HG03196 (cell line): Measurements from ENCODE around the gene LYZL6.
"Not testable (repeated sequence)": the region's sequence is repeated elsewhere in the genome, so short reads cannot be mapped to it uniquely, and the experiment has no call there.

ENCODE experiments used
- ATAC-seq: cut with Tn5 transposase; IDR thresholded peaks from one replicate; pipeline ENCODE4 v1.9.1; 2021; ENCODE audit not compliant: unreplicated experiment

Gene LYZL6

DNA sequence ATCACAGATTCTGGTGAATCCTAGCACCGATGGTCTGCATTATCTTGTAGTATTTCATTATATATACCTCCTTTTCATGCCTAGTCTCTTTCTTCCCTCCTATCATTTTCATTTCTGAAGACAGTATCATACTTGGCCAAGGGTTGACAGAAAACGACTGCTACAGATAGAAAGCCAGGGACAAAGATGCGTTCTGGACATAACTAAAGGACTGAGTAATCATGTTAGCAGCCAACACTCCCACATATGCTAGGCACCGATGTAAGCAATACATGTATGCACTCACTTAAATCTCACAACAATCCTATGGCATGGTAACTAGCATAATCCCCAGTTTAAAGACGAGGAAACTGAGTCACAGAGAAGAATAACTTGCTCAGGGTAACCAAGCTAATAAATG, 35.8 kb downstream of the LYZL6 start:
- no peak for ATAC-seq

GRCh38 chr17:35906926-35907637, 36.4 kb downstream of the LYZL6 start:
- ATAC-seq: no peak

- ATAC-seq: no peak
Measured at GRCh38 chr17:35906191-35906925, 37.2 kb downstream of the LYZL6 start.

DNA sequence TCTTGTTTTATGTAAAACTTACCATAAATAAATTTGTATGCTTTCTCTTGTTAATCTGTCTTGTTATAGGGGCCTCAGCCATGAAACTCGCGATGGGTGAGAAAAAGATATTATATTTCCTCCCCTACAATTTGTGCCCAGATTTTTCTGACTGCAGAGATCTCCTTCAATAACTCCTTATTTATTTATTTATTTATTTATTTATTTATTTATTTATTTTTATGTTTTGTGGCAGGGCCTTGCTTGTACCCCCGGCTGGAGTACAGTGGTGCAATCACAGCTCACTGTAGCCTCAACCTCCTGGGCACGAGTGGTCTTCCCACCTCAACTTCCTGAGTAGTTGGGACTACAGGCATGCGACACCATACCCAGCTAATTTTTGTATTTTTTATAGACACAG, 40.1 kb downstream of the LYZL6 start:
- no peak for ATAC-seq

- ATAC-seq: no peak
Measured at GRCh38 chr17:35901631-35902175, 41.8 kb downstream of the LYZL6 start.

DNA sequence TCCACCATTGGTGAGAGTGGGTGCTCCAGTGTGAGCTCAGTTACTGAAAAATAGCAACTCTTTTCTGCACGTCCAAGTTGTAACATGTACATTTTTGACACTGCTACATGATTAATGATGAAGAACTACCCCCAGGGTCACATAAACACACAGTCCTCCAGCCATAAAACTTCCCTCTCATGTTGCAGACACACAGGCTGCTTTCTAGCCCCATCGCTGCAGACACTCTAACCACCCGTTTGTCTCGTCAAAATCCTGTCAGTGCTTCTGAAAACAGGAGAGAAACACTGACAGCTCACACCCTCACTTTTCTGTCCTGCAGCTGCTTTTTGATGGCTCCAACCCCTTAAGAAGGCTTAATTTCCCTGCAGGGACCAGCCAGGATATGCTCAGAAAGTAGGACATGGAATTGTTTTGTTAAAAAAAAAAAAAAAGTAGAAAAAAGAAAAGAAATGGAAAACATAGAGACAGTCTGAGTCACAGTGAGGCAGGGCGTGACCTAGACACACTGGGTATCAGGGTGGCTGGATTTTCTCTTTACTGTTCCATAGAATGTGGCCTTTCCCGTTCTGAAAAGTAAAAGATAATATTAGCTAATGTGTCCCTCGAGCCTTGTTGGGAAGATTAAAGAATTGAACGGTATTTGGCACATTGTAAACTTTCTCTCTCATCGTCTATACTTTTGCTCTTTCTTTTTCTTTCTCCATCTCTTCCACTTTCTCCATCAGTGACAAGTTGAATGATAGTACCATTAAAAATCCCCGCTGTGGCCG, 42.6 kb downstream of the LYZL6 start:
- no peak for ATAC-seq

DNA sequence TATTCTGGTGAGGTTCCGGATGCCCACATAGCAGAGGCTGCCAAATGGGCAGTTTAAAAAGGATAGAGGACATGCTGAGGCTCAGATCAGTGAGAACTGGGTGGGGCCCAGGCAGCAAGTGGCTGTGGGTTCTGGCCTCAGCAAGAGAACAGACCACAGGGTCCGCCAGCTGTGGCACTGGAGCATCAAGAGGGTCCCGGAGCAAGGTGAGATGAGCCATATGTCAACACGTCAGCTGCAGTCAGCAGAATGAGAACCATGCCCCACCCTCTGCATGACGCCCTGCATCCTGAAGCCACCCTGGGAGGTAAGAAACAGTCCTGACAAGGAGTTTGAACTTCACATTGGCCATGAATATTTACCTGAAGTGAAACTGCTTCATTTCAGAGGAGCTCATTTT, 43.2 kb downstream of the LYZL6 start:
- ATAC-seq: no peak

GRCh38 chr17:35898283-35899070, 45.0 kb downstream of the LYZL6 start:
- ATAC-seq: no peak

- not testable (repeated sequence) for ATAC-seq
Measured at GRCh38 chr17:35897772-35898171, 45.7 kb downstream of the LYZL6 start.

- no peak for ATAC-seq
Measured at GRCh38 chr17:35895636-35896587, 47.6 kb downstream of the LYZL6 start.

- ATAC-seq: no peak
Measured at GRCh38 chr17:35894206-35894605, 49.3 kb downstream of the LYZL6 start.

DNA sequence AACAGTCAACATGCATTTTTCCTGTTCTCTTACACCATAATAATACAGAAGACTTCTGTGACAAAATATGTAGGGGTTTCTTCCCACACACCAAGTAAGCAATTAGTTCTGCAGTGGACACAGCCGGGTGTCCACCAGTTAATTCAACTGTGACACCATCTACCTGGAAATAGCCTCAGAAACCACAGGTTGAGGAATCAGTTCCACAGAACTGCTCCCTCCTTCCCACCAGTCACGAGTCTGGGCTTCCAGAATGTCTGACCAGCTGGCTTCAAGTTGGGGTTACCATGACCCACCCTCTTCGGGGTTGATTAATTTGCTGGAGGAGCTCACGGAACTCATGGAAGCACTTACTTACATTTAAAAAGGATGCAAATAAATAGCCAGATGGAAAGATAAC, 49.8 kb downstream of the LYZL6 start:
- ATAC-seq: no peak

GRCh38 chr17:35892091-35893035, 51.1 kb downstream of the LYZL6 start:
- ATAC-seq: no peak

- ATAC-seq: no peak
Measured at GRCh38 chr17:35891269-35891668, 52.2 kb downstream of the LYZL6 start.

DNA sequence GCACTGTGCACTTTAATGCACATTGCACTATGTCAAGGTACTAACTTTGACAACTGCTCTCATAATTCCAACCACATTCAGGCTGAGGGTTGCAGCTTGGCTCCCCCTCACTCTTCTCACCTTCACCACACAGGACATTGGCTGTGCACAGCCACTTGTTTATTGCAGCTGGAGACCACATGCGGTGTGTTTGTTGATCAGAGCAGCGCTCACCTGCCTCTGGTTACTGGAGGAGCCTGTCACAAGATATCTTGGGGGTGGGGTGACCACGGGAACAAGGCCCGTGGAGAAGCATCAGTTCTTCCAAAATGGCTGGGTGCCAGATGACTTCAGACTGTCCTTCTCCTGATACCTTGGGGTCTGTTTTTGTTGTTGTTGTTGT, 52.7 kb downstream of the LYZL6 start:
- no peak for ATAC-seq

- ATAC-seq: no peak
Measured at GRCh38 chr17:35889818-35890773, 53.4 kb downstream of the LYZL6 start.

DNA sequence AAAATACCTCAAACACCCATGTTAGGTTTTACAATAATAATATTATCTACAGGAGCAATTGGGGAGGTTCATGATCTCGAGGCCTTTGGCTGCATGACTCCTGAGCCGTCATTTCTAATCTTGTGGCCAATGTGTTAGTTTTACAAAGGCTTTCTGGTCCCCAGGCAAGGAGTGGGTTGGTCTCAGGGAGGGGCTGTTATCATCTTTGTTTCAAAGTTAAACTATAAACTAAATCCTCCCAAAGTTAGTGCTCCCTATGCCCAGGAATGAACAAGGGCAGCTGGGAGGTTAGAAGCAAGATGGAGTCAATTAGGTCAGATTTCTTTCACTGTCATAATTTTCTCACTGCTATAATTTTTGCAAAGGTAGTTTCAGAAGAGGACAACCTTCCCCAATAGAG, 54.3 kb downstream of the LYZL6 start:
- ATAC-seq: no peak
